ENCODE measurements around the gene EED.

GRCh38 chr11:86278226-86278625 is 33.7 kb downstream of the EED start:
- TF ChIP-seq CTCF (optimal IDR thresholded peaks at IDR 0.05 in 1 of 3, IDR thresholded peaks at IDR 0.05 in 1 of 3, conservative IDR thresholded peaks at IDR 0.05 in 1 of 3; ENCODE audit: extremely low read depth in 1 of 3, insufficient read depth in 2 of 3, low read length in 3 of 3) (no peak), EZH2 (IDR thresholded peaks at IDR 0.05; ENCODE audit: low read length) (no peak)
